HG03432 (cell line): ENCODE results near the gene ANKS6.
"Not testable (repeated sequence)": the region's sequence is repeated elsewhere in the genome, so short reads cannot be mapped to it uniquely, and the experiment has no call there.

ENCODE experiments used
- ATAC-seq: cut with Tn5 transposase; IDR thresholded peaks from one replicate; pipeline ENCODE4 v1.9.1; 2021; ENCODE audit warnings: mild to moderate bottlenecking, moderate library complexity; ENCODE audit not compliant: unreplicated experiment

Gene ANKS6

GRCh38 chr9:98707166-98708102 lies 88.9 kb downstream of the ANKS6 start:
- no peak for ATAC-seq

GRCh38 chr9:98706651-98707165 lies 89.6 kb downstream of the ANKS6 start:
- ATAC-seq, result no peak

- ATAC-seq, result no peak
Observed at GRCh38 chr9:98702835-98703380, 93.4 kb downstream of the ANKS6 start.

- ATAC-seq, result no peak
Observed at GRCh38 chr9:98702340-98702739, 94.0 kb downstream of the ANKS6 start.

- no peak for ATAC-seq
Observed at GRCh38 chr9:98701576-98701975, 94.8 kb downstream of the ANKS6 start.

- no peak for ATAC-seq
Observed at GRCh38 chr9:98700801-98701200, 95.6 kb downstream of the ANKS6 start.

GRCh38 chr9:98698856-98699255 lies 97.5 kb downstream of the ANKS6 start:
- no peak for ATAC-seq

- no peak for ATAC-seq
Observed at GRCh38 chr9:98694943-98695342, 101.4 kb downstream of the ANKS6 start.

GRCh38 chr9:98692392-98692791 lies 104.0 kb downstream of the ANKS6 start:
- ATAC-seq, result no peak

- no peak for ATAC-seq
Observed at GRCh38 chr9:98691890-98692289, 104.5 kb downstream of the ANKS6 start.

- no peak for ATAC-seq
Observed at GRCh38 chr9:98690686-98691085, 105.7 kb downstream of the ANKS6 start.

GRCh38 chr9:98688710-98689495 lies 107.5 kb downstream of the ANKS6 start:
- no peak for ATAC-seq

- no peak for ATAC-seq
Observed at GRCh38 chr9:98687911-98688310, 108.4 kb downstream of the ANKS6 start.

- no peak for ATAC-seq
Observed at GRCh38 chr9:98686961-98687855, 109.1 kb downstream of the ANKS6 start.

GRCh38 chr9:98684816-98685215 lies 111.5 kb downstream of the ANKS6 start:
- ATAC-seq, result not testable (repeated sequence)
